HG03442 (cell line): Measurements from ENCODE around the gene AREL1.

Experiments used
- ATAC-seq: cut with Tn5 transposase; IDR thresholded peaks from one replicate; pipeline ENCODE4 v1.9.1; 2021; ENCODE audit warnings: mild to moderate bottlenecking, moderate library complexity; ENCODE audit not compliant: unreplicated experiment

Gene AREL1

DNA sequence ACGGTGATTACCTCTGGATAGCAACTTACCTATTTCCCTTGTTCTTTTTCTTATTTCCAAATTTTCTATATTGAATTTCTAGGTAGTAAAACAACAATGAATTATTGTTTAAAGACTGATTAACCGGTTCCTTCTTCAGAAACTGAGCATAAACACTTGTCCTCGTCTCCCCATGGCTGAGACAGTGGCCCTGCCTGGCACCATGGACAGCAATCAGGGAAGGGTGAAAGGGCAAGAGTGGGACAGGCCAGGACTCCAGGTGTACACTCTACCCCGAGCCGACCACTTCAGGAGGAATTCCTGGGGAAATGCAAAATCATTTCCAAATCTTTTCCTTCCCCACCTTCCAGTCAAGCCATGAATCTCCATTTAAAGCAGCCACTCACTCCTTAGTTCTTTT lies 52.0 kb downstream of the AREL1 start:
- no peak for ATAC-seq

DNA sequence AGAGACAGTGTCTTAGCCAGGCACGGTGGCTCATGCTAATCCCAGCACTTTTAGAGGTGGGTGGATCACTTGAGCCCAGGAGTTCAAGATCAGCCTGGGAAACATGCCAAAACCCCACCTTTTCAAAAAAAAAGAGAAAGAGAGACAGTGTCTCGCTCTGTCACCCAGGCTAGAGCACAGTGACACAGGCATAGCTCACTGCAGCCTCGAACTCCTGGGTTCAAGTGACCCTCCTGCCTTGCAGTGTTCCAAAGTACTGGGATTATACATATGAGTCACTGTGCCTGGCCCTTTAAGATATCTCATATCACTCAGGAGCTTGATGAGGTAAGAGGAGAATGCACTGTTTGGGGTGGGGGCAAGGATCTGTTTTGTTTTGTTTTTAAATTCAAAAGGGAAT lies 52.7 kb downstream of the AREL1 start:
- ATAC-seq: no peak

DNA sequence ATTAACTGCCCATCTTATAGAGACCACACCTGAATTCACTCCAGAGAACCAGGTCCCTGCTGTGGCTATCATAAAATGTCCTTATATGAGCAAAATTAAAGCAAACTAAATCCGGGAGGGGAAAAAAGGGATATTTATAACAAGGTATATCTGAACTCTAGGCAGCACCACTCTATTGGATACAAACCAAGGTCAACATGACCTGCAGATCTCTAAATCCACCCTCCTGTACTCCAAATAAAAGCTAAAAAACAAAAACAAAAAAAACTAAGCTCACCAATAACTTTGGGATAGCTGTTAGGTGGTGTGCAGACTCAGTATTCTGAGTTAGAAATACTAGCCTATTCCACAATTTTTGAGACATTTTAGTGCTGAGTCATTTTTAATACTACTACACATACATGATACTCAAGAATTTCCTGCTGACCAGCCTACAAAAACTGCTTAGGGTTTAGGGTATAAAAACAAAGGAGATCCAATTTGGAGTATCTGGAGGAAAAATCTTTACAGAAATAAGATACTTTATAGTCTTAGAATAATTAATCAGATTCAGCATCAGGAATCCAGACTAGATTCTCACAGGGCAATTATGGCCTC lies 54.2 kb downstream of the AREL1 start:
- ATAC-seq: no peak

- no peak for ATAC-seq
These were observed 55.9 kb downstream of the AREL1 start for GRCh38 chr14:74656964-74657363.

DNA sequence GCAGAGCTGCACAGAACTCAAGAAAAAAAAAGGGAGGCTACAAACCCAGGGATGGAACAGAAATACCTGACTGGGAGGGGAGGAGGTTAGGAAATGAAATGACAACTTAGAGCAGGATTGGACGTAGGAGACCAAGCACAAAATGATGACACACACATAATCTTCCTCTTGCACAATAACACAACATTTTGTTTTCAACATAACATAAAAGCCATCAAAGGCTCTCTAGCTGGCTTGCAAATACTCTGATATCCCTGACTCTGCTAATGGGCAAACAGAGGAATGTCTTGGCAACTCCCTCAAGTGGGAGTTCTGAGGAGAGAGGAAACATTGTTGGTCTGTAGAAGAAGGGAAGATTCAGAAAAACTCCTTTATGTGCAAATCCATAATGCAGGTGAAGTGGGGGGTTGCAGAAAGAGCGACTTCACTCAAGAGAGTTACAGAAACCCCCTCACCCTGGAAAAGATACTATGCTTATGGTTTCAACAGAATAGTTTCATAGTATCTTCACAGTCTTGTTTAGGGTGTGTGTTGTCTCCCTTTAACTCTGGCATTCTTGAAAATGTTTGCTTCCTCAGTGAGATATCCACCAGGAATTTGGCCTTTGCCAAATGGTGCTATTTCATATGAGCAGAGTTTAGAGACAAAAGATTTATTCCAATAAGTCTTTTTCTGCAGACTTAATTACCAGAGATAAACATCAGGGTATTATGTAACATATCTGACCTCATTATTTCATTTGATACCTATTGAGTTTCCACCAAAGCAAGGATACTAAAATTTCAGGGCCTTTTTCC lies 57.1 kb downstream of the AREL1 start:
- no peak for ATAC-seq

- no peak for ATAC-seq
These were observed 57.9 kb downstream of the AREL1 start for GRCh38 chr14:74654931-74655330.

DNA sequence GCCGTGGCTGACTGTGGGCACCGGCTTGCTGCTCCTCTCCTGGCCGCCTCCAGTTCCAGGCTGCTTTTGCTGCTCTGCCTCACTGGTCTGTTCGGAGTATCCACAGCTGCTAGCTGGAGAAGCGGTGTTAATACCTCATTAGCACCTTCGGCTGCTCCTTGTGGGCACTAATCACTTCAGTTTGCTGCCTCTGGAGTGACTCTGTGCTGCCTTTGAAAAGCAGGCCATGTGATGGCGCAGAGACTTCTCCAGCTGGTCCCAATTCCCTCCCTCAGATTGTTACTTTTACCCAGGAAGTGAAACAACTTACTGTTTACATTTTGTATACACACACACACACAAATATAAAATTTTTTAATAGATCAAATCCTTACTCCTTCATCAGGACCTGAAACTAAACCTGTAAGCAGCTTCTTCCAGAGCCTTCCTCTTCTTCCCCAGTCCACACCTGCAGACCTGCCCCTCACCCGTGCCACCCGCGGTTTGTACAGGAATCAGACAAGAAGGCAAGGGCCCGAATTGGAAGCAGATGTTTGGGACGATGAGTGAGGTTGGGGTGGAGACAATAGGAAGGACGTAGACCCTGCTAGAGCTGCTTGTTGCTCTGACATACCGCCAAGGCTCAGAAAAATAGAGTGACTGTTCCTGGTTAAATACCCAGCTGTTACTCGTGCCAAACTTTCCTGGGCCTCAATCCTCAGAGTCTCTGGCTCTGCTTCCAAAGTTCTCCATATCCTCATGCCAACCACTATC lies 59.3 kb downstream of the AREL1 start:
- ATAC-seq: no peak

GRCh38 chr14:74652541-74652940 lies 60.3 kb downstream of the AREL1 start:
- no peak for ATAC-seq

DNA sequence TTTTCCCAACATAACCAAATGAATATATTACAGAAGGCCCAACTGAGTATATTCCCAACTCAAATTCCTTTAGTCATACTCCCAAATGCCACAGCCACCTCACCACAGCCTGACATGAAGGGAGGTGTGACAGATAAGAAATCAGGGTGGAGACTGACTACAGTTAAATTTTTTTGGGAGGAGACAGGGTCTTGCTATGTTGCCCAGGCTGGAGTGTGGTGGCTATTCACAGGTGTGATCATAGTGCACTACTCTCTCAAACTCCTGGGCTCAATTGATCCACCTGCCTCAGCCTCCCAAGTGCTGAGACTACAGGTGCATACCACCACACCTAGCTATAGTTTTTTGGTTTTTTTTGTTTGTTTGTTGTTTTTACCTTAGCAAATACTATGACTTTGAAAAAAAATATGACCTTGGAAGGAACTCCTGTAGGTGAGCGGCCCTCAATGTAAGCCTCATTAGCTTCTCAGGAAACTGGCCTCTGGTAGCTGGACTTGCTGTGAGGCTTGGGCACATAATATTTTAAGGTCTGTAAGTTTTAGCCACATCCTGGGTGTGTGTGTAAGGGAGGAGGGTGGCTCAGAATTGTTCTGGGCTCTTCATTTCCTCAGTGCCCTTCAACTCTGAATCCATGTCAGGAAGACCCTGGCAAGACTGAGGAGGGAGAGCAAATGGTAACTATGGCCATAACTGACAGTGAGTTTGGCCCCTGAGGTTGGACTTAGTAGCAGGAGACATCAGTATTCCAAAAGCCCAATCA lies 61.8 kb downstream of the AREL1 start:
- ATAC-seq: no peak

- no peak for ATAC-seq
These were observed 63.2 kb downstream of the AREL1 start for GRCh38 chr14:74649673-74650072.

GRCh38 chr14:74649167-74649566 lies 63.7 kb downstream of the AREL1 start:
- no peak for ATAC-seq

GRCh38 chr14:74648601-74649000 lies 64.3 kb downstream of the AREL1 start:
- no peak for ATAC-seq

DNA sequence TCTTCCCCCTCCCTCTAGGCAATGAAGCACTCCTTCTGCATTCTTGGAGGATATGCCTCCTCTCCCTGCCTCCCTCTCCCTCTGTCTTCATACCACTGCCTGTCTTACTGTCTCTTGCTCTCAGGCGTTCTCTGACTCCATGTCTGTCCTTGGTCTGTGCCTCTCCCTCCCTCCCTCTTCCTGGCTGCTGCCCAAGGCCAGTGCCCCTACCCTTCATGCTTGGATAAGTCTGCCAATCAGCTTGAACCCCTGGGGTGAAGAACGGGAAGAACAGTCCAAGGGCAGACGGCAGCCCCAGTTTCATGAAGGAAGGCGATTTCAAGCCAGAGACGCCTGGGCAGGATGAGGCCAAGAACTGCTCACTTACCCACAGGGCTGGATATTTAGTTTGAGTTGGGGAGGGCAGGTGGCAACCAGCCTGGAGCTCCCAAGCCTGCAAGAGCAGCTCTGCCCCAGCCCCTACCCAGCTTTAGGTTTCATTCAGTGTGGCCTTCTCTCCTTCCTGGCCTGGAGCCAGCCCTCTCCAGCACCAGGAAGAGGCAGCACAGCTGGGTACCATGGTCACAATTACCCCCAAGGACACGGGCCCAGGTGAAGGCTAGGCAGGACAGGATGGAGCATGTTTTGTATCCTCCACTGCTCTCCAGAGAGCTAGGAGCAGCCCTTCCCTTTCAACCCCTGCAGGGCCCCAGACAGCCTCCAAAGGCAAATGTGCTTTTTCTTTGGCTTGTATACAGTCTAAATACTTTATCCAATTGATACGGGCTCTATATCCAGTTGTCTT lies 65.0 kb downstream of the AREL1 start:
- no peak for ATAC-seq

GRCh38 chr14:74647061-74647677 lies 65.7 kb downstream of the AREL1 start:
- ATAC-seq: no peak

- ATAC-seq: no peak
These were observed 67.0 kb downstream of the AREL1 start for GRCh38 chr14:74645756-74646470.

- ATAC-seq: no peak
These were observed 67.6 kb downstream of the AREL1 start for GRCh38 chr14:74645244-74645643.

DNA sequence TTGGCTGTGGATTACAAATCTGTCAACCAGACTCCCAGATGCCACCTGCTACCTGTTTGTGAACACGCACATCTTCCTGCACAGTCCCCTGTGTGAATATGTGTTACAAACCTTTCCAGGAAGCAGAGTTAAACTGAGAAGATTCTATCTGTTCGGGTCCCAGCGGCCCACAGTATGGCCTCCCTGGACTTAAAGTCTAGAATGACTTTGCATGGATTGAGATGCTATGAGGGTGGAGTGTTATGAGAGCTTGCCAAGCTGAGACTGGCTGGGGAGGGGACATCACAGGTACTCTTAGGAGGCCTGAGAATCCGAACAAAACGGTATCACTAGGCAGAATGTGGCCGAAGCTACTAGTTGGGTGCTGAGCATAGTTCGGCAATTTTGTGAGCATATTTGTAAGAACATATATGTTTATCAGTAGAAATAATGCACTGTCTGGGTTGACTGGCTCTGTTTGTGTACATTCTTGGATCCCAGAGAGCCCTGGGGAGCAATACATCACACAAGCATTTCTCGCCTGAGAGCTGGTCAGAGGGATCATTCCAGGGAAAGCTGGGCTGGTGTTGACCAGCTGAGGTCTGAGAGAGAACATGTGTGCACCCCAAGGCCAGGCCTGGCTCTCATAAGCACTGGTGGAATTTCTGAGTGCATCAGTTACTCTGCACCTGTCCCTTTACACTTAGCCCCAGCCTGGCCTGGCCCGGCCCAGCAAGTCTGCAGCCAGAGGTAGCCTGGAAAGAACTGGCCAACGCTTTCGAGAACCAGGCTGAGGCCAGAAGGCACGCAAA lies 71.1 kb downstream of the AREL1 start:
- no peak for ATAC-seq

DNA sequence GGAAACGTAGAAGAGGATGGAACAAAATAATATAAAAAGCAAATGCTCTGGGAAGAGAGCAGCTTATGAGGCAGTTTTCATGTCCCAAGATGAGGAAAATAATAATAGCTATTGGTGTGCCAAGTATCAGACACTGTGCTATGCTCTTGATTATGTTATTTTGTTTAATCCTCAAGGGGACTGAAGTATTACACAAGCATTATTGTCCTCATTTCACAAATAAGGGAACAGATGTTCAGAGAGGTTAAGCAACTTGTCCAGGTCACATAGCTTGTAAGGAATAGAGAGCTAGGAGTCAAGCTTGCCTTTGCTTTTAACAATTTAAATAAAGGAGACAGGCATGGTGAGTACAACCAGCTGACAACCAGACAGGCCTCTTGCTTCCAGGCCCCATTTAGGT lies 73.9 kb downstream of the AREL1 start:
- no peak for ATAC-seq

DNA sequence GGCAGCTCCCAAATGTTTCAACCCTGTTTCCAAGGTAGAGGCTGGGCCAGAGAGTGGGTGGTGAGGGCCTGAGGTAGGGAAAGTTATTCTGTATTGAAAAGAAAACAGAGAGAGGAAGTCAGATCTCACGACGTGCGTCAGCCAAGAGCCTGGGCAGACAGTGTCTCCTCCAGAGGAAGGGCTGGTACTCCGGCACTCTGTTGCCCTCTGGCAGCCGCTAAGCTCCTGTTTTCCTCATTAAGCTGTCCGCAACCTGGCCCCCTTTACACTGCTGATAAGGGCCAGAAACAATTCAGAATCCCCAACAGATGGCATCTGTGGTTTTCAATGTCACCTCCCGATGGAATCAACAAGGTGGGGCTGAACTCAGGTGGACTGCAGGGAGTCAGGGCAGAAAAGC lies 74.8 kb downstream of the AREL1 start:
- no peak for ATAC-seq
